Stimulated activated CD4-positive, alpha-beta T cell treated with anti-CD3 and anti-CD28 coated beads, Interleukin-12 subunit alpha, Interleukin-12 subunit beta, amount 100 ng/mL, for 24 hours (primary cell): Measurements from ENCODE around the gene MAGIX.
"Not testable (repeated sequence)": the region's sequence is repeated elsewhere in the genome, so short reads cannot be mapped to it uniquely, and the experiment has no call there.

Experiments
- DNase-seq, 2 experiments: peaks; one replicate each; pipeline ENCODE4 v3.0.0-alpha.2; 2020; ENCODE audit warnings: low read depth in 2 of 2

MAGIX gene

GRCh38 chrX:49162620-49163019 lies at the start of gene MAGIX:
TSS of gene MAGIX (plus strand) at chrX:49162758. CDS start at chrX:49162890, 132 bp downstream.
- DNase-seq = no peak

- DNase-seq = no peak
Observed at GRCh38 chrX:49116076-49116475, 46.5 kb upstream of the MAGIX start.

DNA sequence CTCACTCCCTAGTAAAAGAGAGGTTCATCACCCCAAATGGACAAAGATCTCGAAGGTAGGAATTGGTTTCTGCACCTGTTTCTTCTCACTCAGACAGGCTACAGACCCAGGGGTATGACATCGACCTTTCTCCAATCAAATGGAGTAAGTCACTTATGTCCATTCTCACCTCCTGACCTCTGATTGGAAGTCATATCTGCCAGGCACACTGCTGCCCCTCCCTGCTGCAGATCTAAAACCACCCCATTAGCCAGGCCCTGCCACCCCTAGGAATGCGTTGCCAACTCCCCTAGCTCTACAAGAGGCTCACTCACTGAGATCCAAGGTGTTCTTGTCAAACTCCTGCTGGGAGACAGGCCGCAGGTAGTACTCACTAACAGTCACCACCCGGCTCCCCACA lies 45.8 kb upstream of the MAGIX start:
- no peak for DNase-seq

GRCh38 chrX:49117581-49117980 lies 45.0 kb upstream of the MAGIX start:
- no peak for DNase-seq

DNA sequence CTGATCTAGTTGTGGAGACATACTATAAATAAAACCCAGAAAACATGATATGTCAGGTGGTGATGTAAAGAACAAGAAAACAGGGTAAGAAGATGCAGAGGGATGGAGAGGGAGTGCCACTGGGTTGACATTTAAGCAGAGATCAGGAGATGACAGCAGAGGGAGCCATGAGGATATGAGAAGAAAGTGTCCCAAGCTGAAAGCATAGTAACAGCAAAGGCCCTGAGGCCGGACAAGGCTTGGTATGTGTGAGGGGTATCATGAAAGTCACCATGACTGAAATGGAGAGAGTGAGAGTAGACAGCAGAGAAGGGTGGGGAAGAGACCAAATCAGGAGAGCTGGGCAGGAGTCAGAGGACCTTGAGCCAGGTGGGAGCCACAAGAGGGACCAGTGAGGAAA lies 42.5 kb upstream of the MAGIX start:
- DNase-seq = no peak

GRCh38 chrX:49122499-49122898 lies 40.1 kb upstream of the MAGIX start:
- no peak for DNase-seq

DNA sequence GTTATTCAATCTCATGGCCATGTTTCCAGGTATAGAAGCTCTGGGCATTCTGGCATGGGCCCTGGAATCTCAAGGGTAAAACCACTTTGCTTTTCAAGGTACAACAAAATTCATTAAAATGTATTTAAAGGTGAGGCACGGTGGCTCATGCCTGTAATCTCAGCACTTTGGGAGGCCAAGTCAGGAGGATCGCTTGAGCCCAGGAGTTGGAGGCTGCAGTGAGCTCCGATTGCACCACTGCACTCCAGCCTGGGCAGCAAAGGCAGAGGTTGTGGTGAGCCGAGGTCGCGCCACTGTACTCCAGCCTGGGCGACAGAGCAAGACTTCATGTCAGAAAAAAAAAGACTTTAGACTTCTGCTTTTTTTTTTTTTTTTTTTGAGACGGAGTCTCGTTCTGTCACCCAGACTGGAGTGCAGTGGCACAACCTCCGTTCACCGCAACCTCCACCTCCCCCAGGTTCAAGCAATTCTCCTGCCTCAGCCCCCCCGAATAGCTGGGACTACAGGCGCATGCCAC lies 34.8 kb upstream of the MAGIX start:
- not testable (repeated sequence) for DNase-seq

DNA sequence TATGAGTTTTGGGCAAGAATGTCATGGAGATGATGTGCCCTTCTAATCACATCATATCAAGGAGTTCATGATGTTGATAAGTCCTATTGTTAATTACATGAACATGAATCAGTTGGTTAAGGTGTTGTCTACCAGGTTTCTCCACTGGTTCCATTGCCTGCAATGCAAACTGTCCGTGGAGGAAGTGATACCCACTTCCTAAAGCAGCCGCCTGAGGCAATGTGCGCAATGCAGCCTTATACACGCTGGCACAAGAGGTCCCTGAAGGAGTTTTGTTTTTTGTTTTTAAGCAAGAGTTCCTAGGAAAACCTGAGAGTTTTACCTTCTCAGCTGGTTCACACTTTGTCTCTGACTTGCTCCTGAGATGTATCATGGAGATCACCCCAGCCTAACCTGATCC lies 33.1 kb upstream of the MAGIX start:
- no peak for DNase-seq

GRCh38 chrX:49132275-49132674 lies 30.3 kb upstream of the MAGIX start:
- DNase-seq = not testable (repeated sequence)

DNA sequence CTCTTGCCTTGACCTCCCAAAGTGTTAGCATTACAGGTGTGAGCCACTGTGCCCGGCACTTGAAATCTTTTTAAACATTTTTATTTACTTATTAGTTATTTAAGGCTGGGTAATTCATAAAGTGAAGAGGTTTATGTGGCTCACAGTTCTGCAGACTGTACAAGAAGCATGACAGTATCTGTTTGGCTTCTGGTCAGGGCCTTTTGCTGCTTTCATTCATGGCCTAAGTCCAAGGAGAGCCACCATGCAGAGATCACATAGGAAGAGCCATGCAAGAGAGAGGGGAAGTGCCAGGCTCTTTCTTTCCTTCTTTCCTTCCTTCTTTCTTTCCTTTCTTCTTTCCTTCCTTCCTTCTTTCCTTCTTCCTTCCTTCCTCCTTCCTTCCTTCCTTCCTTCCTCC lies 28.8 kb upstream of the MAGIX start:
- DNase-seq = no peak

GRCh38 chrX:49137492-49137891 lies 25.1 kb upstream of the MAGIX start:
- no peak for DNase-seq

DNA sequence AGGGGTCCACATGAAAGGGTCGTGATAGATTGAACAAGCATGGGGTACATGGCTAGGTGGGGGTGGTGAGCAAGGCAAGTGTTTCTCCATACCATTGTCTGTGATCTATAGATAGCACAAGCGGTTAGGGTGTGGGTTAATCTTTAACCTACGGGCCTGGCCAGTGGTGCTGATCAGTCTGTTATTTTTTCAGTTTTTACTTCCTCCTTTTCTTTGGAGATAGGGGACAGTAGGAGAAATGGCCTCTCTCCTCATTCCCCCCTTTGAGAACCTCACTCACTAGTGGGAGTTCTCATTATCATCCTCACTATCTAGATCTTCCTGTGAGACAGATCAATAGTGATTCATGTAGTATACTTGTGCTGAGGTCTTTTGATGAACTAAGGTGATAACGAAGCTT lies 22.8 kb upstream of the MAGIX start:
- DNase-seq = no peak

GRCh38 chrX:49142264-49142663 lies 20.3 kb upstream of the MAGIX start:
- not testable (repeated sequence) for DNase-seq

GRCh38 chrX:49143154-49143553 lies 19.4 kb upstream of the MAGIX start:
- not testable (repeated sequence) for DNase-seq

DNA sequence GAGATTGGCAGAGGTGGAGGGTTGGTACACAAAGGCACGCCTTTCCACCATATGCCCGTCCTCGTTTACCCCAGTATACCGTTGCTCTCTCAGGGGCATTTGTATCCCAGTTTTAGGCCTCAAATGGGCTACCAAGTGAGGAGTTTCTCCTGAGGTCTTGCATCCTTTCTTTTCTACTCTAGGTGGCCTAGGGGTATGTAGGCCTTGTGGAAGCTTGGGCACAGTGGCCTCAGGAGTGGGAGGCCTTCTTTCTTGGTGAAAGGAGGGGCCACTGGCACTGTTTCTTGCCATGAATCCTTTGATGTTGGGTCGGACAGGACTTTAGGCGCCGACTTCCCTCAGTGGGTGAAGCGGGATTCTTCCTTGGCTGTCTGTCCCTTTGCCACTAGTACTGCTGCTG lies 15.3 kb upstream of the MAGIX start:
- DNase-seq = no peak

GRCh38 chrX:49147936-49148335 lies 14.6 kb upstream of the MAGIX start:
- DNase-seq = no peak

DNA sequence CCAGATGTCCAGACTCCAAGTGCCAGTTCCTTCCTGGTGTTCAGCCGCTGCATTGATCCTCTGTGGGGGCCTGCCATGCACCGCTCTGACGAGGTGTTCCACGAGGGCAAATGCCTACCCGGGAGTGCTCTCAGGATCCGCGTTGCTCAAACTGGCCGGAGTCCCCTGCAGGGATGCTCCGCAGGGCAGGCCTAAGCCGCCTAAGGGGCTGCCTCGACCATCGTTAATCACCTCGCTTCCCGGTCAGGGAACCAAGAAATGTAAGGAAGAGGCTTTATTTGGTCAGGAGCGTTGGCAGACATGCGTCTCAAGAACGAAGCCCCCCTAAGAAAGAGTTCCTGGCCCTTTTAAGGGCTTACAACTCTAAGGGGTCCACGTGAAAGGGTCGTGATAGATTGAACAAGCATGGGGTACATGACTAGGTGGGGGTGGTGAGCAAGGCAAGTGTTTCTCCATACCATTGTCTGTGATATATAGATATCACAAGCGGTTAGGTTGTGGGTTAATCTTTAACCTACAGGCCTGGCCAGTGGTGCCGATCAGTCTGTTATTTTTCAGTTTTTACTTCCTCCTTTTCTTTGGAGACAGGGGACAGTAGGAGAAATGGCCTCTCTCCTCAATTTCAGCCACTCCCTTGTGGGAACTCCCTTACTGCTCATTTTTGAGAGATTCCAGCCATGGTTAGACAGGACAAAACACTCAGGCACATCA lies 14.0 kb upstream of the MAGIX start:
- not testable (repeated sequence) for DNase-seq

DNA sequence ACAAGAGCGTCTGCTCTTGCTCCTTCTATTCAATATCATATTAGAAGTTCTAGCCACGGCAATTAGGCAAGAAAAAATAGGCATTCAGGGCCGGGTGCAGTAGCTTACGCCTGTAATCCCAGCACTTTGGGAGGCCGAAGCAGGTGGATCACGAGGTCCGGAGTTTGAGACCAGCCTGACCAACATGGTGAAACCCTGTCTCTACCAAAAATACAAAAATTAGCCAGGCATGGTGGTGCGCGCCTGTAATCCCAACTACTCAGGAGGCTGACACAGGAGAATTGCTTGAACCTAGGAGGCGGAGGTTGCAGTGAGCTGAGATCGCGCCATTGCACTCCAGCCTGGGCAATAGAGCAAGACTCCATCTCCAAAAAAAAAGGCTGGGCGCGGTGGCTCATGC lies 13.3 kb upstream of the MAGIX start:
- not testable (repeated sequence) for DNase-seq

GRCh38 chrX:49153467-49153866 lies 9.1 kb upstream of the MAGIX start:
- DNase-seq = no peak

GRCh38 chrX:49155243-49155899 lies 7.2 kb upstream of the MAGIX start:
- DNase-seq = no peak

DNA sequence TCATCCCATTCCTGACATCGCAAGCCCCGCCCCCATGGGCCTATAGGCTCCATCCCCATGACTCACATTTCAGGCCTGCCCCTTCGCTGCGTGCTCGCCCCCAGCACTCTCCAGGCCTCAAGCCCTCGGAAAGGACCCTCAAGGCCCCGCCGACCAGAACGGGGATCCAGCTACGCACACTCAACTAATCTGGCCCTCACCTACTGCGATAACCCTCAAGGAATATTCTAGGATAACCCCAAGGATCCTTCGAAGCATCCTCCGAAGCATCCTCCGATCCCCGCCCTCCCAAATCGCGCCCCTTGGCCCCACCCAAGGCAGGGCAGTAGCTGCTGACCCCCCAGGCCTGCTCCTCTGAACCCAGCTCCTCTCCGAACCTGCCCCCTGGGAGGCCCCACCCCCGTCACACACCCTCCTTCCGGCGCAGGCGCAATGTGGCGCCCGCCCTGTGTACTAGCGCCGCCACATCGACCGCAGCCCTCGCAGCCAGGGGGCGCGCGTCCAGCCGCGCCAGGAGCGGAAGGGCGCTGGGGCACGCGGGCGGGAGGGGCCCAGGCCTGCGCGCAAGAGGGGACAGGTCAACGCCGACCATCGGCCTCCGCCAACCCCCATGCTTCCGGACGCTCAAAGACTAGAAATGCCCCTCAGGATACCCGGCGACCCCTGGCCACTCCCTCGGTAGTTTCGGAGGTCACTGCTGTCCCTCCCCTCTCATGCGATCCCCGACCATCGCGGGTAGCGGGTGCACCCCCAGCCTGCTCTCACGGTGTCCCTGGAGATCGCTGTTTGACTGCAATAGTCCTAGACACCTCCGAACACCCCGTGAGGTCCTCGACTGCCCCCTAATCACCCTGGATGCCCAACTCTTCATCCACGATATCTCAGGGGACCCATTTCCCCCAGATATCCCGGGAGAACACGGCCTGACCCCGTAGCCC lies 6.4 kb upstream of the MAGIX start:
- peak; percentile 64 to 74 for DNase-seq

DNA sequence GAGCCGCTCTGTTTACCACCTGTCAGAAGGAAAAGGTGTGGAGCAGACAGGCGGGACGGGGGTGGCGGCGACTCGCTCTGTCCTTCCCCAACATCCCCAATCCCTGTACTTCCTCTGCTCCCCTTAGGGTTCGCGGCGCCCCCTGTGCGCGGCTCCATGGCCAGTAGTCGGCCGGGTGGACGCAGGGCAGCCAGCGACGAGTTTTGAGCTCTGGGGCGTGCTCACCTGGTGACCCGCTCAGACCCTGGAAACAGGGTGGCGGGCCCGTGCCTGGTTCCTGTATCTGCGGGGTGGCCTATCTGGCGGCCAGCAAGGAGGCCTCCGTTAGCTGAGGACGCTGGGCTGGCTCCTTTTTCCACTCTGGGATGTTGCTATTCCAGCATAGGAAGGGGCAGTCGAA lies 5.4 kb upstream of the MAGIX start:
- DNase-seq = no peak
